ENCODE results near the gene GTPBP6.
"Not testable (repeated sequence)": the region's sequence is repeated elsewhere in the genome, so short reads cannot be mapped to it uniquely, and the experiment has no call there.

The GTPBP6 gene

GRCh38 chrX:330726-331150 is 12.1 kb upstream of the GTPBP6 start:
- DNase-seq (ENCODE audit: low read depth): no peak
- in situ Hi-C loops (cut with HindIII; ENCODE audit: low sequenced_read_pairs): no loop called here
- TF ChIP-seq, protein P1, sequence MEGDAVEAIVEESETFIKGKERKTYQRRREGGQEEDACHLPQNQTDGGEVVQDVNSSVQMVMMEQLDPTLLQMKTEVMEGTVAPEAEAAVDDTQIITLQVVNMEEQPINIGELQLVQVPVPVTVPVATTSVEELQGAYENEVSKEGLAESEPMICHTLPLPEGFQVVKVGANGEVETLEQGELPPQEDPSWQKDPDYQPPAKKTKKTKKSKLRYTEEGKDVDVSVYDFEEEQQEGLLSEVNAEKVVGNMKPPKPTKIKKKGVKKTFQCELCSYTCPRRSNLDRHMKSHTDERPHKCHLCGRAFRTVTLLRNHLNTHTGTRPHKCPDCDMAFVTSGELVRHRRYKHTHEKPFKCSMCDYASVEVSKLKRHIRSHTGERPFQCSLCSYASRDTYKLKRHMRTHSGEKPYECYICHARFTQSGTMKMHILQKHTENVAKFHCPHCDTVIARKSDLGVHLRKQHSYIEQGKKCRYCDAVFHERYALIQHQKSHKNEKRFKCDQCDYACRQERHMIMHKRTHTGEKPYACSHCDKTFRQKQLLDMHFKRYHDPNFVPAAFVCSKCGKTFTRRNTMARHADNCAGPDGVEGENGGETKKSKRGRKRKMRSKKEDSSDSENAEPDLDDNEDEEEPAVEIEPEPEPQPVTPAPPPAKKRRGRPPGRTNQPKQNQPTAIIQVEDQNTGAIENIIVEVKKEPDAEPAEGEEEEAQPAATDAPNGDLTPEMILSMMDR (IDR thresholded peaks at IDR 0.05; ENCODE audit: low read depth, low read length, missing control alignments): no peak
- no peak overlapping the region for H3K4me3 ChIP-seq (ENCODE audit: low read depth, low read length)

- in situ Hi-C loops (cut with HindIII; ENCODE audit: low sequenced_read_pairs); H3K4me3 ChIP-seq (ENCODE audit: low read depth, low read length); DNase-seq (ENCODE audit: low read depth): not testable (repeated sequence)
These were observed 11.6 kb upstream of the GTPBP6 start for GRCh38 chrX:330141-330725.

- H3K4me3 ChIP-seq (ENCODE audit: low read depth, low read length): no peak overlapping the region
- TF ChIP-seq, protein P1 (IDR thresholded peaks at IDR 0.05; ENCODE audit: low read depth, low read length, missing control alignments): no peak
- DNase-seq (ENCODE audit: low read depth): no peak
- in situ Hi-C loops (cut with HindIII; ENCODE audit: low sequenced_read_pairs): no loop called here
These were observed 10.8 kb upstream of the GTPBP6 start for GRCh38 chrX:329291-329910.

DNA sequence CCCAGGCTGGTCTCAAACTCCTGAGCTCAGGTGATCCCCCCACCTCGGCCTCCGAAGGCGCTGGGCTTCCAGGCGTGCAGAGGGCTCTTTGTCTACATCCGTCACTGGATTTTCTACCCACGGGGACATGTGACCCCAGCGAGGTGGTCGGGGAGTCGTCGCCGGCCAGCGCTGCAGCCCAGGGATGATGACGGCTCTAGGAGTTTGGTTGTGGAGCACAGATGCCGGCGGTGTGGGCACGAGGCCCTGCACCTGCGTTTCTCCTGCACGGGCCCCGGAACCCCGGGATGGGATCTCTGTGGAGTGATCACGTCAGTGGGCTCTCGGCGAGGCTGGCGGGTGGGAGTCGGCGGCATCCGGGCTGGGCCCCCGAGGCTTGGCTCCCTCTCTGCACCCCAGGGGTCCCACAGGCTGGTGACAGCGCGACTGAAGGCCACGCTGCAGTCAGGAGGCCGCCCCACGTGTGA is 9.1 kb upstream of the GTPBP6 start:
- in situ Hi-C loops (cut with HindIII; ENCODE audit: low sequenced_read_pairs): no loop called here
- TF ChIP-seq, protein P1 (IDR thresholded peaks at IDR 0.05; ENCODE audit: low read depth, low read length, missing control alignments): no peak

DNA sequence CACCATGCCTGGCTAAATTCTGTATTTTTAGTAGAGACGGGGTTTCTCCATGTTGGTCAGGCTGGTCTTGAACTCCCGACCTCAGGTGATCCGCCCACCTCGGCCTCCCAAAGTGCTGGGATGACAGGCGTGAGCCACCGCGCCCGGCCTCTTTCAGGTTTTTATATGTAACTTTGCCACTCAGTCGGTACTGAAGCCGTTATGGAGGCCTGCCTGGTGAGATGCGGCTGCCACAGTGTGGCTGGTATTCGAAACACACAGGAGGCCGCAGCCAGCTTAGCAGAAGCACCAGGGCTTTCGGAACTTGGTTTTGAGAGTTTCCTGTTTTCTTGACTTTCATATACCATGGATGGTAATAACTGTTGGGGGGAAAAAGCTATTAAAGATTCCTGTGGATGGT is 6.1 kb upstream of the GTPBP6 start:
- in situ Hi-C loops (cut with HindIII; ENCODE audit: low sequenced_read_pairs); H3K4me3 ChIP-seq (ENCODE audit: low read depth, low read length); DNase-seq (ENCODE audit: low read depth): not testable (repeated sequence)

More for the DNA sequence above, 9.1 kb upstream of the GTPBP6 start:
- DNase-seq (ENCODE audit: low read depth): no peak
- no peak overlapping the region for H3K4me3 ChIP-seq (ENCODE audit: low read depth, low read length)

DNA sequence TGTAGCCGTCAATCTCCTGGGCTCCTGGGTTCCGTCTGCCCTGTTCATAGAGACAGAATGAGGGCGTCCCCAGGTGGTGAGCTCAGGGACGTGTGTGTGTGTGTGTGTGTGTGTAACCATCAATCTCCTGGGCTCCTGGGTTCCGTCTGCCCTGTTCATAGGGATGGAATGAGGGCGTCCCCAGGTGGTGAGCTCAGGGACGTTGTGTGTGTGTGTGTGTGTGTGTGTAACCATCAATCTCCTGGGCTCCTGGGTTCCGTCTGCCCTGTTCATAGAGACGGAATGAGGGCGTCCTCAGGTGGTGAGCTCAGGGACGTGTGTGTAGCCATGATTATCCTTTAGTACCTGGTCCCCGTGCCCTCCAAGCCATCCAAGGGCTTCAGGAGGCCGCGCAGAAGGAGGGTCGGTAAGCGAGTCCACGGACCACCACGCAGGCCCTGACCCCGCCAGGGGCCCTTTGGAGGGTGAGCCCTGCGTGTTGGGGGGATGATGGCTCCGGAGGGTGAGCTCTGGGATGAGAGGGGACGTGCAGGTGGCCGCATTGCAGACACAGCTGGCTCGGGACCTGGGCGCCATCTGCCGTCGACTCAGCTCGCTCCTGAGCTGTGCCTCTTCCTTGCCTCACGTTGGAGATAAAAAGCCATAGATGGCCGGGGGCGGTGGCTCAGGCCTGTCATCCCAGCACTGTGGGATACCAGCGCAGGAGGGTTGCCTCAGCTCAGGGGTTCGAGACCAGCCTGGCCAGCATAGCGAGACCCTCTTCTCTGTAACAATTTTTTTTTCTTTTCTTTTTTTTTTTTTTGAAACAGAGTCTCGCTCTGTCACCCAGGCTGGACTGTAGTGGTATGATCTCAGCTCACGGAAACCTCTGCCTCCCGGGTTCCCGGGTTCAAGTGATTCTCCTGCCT is 5.4 kb upstream of the GTPBP6 start:
- no peak overlapping the region for H3K4me3 ChIP-seq (ENCODE audit: low read depth, low read length)
- in situ Hi-C loops (cut with HindIII; ENCODE audit: low sequenced_read_pairs): no loop called here
- TF ChIP-seq, protein P1 (IDR thresholded peaks at IDR 0.05; ENCODE audit: low read depth, low read length, missing control alignments): no peak
- DNase-seq (ENCODE audit: low read depth): peak; percentile 70

- no peak for DNase-seq (ENCODE audit: low read depth)
- TF ChIP-seq, protein P1 (IDR thresholded peaks at IDR 0.05; ENCODE audit: low read depth, low read length, missing control alignments): no peak
- in situ Hi-C loops (cut with HindIII; ENCODE audit: low sequenced_read_pairs): no loop called here
These were observed 1.7 kb upstream of the GTPBP6 start for GRCh38 chrX:320126-320783.

More at GRCh38 chrX:320126-320783, 1.7 kb upstream of the GTPBP6 start:
- peak overlapping the region; percentile 99 for H3K4me3 ChIP-seq (ENCODE audit: low read depth, low read length)
